GM12878 (cell line): Measurements from ENCODE around the gene TPI1. TPM values are rescaled to one million over a fixed set of nuclear protein-coding genes. Genes with fewer than 3 reads are reported as not detected.
A peak's percentile ranks its signal among the peaks of the same experiment; 100 is the strongest.

Experiments used
- ATAC-seq: fragments of 200-7000 bp; cut with Tn5 transposase; 3 replicates; pipeline ENCODE4 v1.9.1; 2020; ENCODE audit warnings: mild to moderate bottlenecking, moderate library complexity
- BruUV-seq: library from RNA; stranded (reverse); fragments of 400-500 nt; replicated peaks from 2 replicates; lab custom pipeline; 2021; lab: Mats Ljungman, UMichigan
- CTCF ChIA-PET: fragments of 300-600 bp; sonication (Branson Sonifier 250); formaldehyde crosslinking; extraction: SDS; loops from one replicate; lab custom pipeline; 2021; ENCODE audit warnings: inconsistent platforms; lab: Yijun Ruan, JAX
- POLR2A ChIA-PET: fragments of 350-600 bp; formaldehyde crosslinking; extraction: SDS; loops from one replicate; lab custom pipeline; 2021; ENCODE audit warnings: inconsistent platforms; lab: Charles Lee
- RAD21 ChIA-PET: fragments of 300-600 bp; sonication (Branson Sonifier 250); formaldehyde crosslinking; loops from one replicate; lab custom pipeline; 2023; ENCODE audit warnings: antibody characterized with exemption; ENCODE audit not compliant: unreplicated experiment; lab: Charles Lee
- SMC1A ChIA-PET: fragments of 300-600 bp; sonication (Branson Sonifier 250); formaldehyde crosslinking; loops from one replicate; lab custom pipeline; 2023; ENCODE audit not compliant: unreplicated experiment, uncharacterized antibody; lab: Charles Lee
- DNase-seq: peaks from one replicate; pipeline ENCODE4 v3.0.0-alpha.2; 2011; ENCODE audit warnings: low read depth, low spot score
- FAIRE-seq: peaks from 3 replicates; lab custom pipeline; 2011; peaks lifted over from hg19 to GRCh38; lab: Jason Lieb, UNC
- H2AFZ ChIP-seq: 2 replicates; pipeline ENCODE4 v1.6.0; 2011; ENCODE audit warnings: low read depth, low read length, control low read depth; ENCODE audit not compliant: control insufficient read depth
- H3K27ac ChIP-seq: 2 replicates; pipeline ENCODE4 v1.5.1; 2011; ENCODE audit warnings: control low read depth; ENCODE audit not compliant: control insufficient read depth, insufficient read depth
- H3K27me3 ChIP-seq, 2 experiments: replicated peaks in 1 of 2; 2 replicates each; pipeline versions ENCODE4 v1.6.0 to v1.6.1; 2011; ENCODE audit warnings: low read length in 1 of 2; ENCODE audit not compliant: control insufficient read depth in 2 of 2, insufficient read depth in 2 of 2
- H3K36me3 ChIP-seq, 2 experiments: 2 replicates each; pipeline ENCODE4 v1.5.1; 2011; ENCODE audit warnings: low read length in 1 of 2; ENCODE audit not compliant: control insufficient read depth in 2 of 2, insufficient read depth in 2 of 2
- H3K4me1 ChIP-seq: 2 replicates; pipeline ENCODE4 v1.6.1; 2011; ENCODE audit warnings: mild to moderate bottlenecking, low read length, moderate library complexity, mixed read lengths; ENCODE audit not compliant: control insufficient read depth, insufficient read depth
- H3K4me2 ChIP-seq: 2 replicates; pipeline ENCODE4 v1.6.0; 2011; ENCODE audit warnings: control low read depth; ENCODE audit not compliant: control insufficient read depth, insufficient read depth
- H3K4me3 ChIP-seq: fragments of 200-600 bp; sonication (generic); 2 replicates; pipeline ENCODE4 v1.5.1; 2016
- H3K79me2 ChIP-seq: 2 replicates; pipeline ENCODE4 v1.6.0; 2011; ENCODE audit warnings: low read length; ENCODE audit not compliant: control insufficient read depth, insufficient read depth
- H3K9ac ChIP-seq: 2 replicates; pipeline ENCODE4 v1.8.0; 2011; ENCODE audit warnings: low read length, control low read depth, mixed read lengths; ENCODE audit not compliant: control insufficient read depth, insufficient read depth
- H3K9me3 ChIP-seq: replicated peaks from 3 replicates; pipeline ENCODE4 v1.5.1; 2011; ENCODE audit warnings: mild to moderate bottlenecking, low read length; ENCODE audit not compliant: control insufficient read depth, insufficient read depth
- H4K20me1 ChIP-seq: 2 replicates; pipeline ENCODE4 v1.6.0; 2011; ENCODE audit not compliant: control insufficient read depth, insufficient read depth
- ASH2L ChIP-seq: fragments of 300-600, 200-600 bp; sonication (generic); IDR thresholded peaks from 2 replicates; pipeline ENCODE4 v1.6.1; 2017; ENCODE audit warnings: low read depth, mild to moderate bottlenecking, borderline replicate concordance
- CEBPB ChIP-seq, 2 experiments: fragments of 150-350 bp in 1 of 2; IDR thresholded peaks; 2 replicates each; pipeline ENCODE4 v1.6.1; 2012 to 2014; ENCODE audit warnings: low read depth in 2 of 2, low read length in 2 of 2, borderline replicate concordance in 1 of 2, inconsistent platforms in 1 of 2
- NFXL1 ChIP-seq: fragments of 450-650 bp; IDR thresholded peaks from 2 replicates; pipeline ENCODE4 v1.6.1; 2017; ENCODE audit warnings: antibody characterized with exemption, mild to moderate bottlenecking, borderline replicate concordance
- TARDBP ChIP-seq: IDR thresholded peaks from 2 replicates; pipeline ENCODE4 v1.6.1; 2016; ENCODE audit warnings: borderline replicate concordance
- ZNF24 ChIP-seq: fragments of 450-650 bp; IDR thresholded peaks from 2 replicates; pipeline ENCODE4 v1.6.1; 2017; ENCODE audit warnings: antibody characterized with exemption, mild to moderate bottlenecking
- WGBS: methylation state at CpG from one replicate; pipeline ENCODE4 v1.1.6; 2016; ENCODE audit warnings: low lambda C conversion rate; ENCODE audit not compliant: insufficient replicate concordance, insufficient coverage; ENCODE audit errors: missing lambda C conversion rate; 5-methylcytosine and 5-hydroxymethylcytosine counted together
- in situ Hi-C: fragments of 300-500 bp; cut with MboI; formaldehyde crosslinking; loops from 9 replicates; pipeline ENCODE4 v1.14.3; 2018; ENCODE audit warnings: mixed read lengths
- intact Hi-C: fragments of 100-400 bp; cut with micrococcal nuclease; formaldehyde crosslinking; loops from one replicate; pipeline ENCODE4 v1.14.2; 2022; ENCODE audit not compliant: unreplicated experiment
- polyA plus RNA-seq, 11 experiments: library from polyadenylated mRNA; depleted of rRNA in 4 of 11; unstranded in 6 of 11; stranded (reverse) in 5 of 11; fragments of >200 nt; fragmentation: Nextera tagmentation in 4 of 11; fragmentation: Illumina TruSeq in 1 of 11; extraction: Ambion mirVana in 4 of 11; extraction: Trizol in 1 of 11; gene quantifications; 1 replicate in 1 of 11; 2 replicates in 10 of 11; pipeline versions ENCODE4 v1.2.1 to v1.2.3, GENCODE V29; 2011 to 2016; ENCODE audit warnings: inconsistent platforms in 2 of 11, missing spikeins in 2 of 11, low read depth in 1 of 11
- total RNA-seq, 4 experiments: library from RNA; depleted of rRNA in 3 of 4; stranded (reverse); fragments of >200 nt in 3 of 4; fragmentation: Illumina TruSeq in 1 of 4; extraction: Trizol in 1 of 4; gene quantifications; 2 replicates each; pipeline versions ENCODE4 v1.2.1 to v1.2.3, GENCODE V29; 2013 to 2021
- TF ChIP-seq, protein P1 (sequence below): fragments of 450-650 bp; IDR thresholded peaks from 2 replicates; pipeline ENCODE4 v1.6.1; 2017; ENCODE audit warnings: low read depth, mild to moderate bottlenecking, moderate library complexity
- TF ChIP-seq, protein P2 (sequence below): fragments of 450-650 bp; IDR thresholded peaks from 2 replicates; pipeline ENCODE4 v1.6.1; 2018; ENCODE audit warnings: borderline replicate concordance, mild to moderate bottlenecking; ENCODE audit not compliant: partially characterized antibody
- TF ChIP-seq, protein P3 (sequence below): fragments of 450-650 bp; formaldehyde crosslinking; IDR thresholded peaks from 2 replicates; pipeline ENCODE4 v1.5.0; 2022; ENCODE audit warnings: mild to moderate bottlenecking, missing genetic modification characterization

Gene TPI1
- total and polyA plus RNA-seq, 10 of the 15 experiments (the other 5 are each of a cell fraction or from before 2014, with no cell fraction given), result 916 to 7,349 (median 1,677) TPM

GRCh38 chr12:6829536-6830220 lies 37.7 kb upstream of the TPI1 start (continued):
- TF ChIP-seq, protein P1, sequence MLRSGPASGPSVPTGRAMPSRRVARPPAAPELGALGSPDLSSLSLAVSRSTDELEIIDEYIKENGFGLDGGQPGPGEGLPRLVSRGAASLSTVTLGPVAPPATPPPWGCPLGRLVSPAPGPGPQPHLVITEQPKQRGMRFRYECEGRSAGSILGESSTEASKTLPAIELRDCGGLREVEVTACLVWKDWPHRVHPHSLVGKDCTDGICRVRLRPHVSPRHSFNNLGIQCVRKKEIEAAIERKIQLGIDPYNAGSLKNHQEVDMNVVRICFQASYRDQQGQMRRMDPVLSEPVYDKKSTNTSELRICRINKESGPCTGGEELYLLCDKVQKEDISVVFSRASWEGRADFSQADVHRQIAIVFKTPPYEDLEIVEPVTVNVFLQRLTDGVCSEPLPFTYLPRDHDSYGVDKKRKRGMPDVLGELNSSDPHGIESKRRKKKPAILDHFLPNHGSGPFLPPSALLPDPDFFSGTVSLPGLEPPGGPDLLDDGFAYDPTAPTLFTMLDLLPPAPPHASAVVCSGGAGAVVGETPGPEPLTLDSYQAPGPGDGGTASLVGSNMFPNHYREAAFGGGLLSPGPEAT, result 0 out of 2 replicates have a peak, but pooled peaks have one; percentile 1
- TF ChIP-seq ZNF24, result no peak
- TF ChIP-seq, protein P2, sequence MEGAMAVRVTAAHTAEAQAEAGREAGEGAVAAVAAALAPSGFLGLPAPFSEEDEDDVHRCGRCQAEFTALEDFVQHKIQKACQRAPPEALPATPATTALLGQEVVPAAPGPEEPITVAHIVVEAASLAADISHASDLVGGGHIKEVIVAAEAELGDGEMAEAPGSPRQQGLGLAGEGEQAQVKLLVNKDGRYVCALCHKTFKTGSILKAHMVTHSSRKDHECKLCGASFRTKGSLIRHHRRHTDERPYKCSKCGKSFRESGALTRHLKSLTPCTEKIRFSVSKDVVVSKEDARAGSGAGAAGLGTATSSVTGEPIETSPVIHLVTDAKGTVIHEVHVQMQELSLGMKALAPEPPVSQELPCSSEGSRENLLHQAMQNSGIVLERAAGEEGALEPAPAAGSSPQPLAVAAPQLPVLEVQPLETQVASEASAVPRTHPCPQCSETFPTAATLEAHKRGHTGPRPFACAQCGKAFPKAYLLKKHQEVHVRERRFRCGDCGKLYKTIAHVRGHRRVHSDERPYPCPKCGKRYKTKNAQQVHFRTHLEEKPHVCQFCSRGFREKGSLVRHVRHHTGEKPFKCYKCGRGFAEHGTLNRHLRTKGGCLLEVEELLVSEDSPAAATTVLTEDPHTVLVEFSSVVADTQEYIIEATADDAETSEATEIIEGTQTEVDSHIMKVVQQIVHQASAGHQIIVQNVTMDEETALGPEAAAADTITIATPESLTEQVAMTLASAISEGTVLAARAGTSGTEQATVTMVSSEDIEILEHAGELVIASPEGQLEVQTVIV, result no peak

DNA sequence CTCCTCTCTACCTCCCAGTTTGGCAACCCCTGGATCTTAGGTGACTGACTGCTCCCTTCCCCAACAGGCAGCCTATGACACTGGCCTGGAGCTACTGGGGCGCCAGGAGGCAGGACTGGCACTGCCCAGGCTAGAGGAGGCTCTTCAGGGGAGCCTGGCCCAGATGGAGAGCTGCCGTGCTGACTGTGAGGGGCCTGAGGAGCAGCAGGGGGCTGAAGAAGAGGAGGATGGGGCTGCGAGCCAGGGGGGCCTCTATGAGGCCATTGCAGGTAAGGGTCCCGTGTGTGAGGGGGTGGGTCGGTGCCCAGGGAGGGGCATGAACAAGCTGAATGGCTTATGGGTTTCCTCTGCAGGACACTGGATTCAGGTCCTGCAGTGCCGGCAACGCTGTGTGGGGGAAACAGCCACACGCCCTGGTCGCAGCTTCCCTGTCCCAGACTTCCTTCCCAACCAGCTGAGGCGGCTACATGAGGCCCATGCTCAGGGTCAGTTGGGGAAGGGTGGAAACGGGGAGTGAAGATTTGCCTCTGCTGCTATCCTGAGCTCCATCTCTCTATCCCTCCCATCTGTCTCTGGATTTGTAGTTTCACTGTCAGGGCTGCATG lies 36.9 kb upstream of the TPI1 start:
- RAD21 ChIA-PET, result interaction anchor here (0.6 to 3.0 kb wide), 3 partner anchors 9 to 77 kb away, joined by 3 to 14 read pairs (median 5); partner anchors contain the start of genes GPR162 and MLF2
- no peak overlapping the region for H3K4me2 ChIP-seq
- no peaks in the 10 kb centered on the region for H4K20me1 ChIP-seq
- no peaks in the 10 kb centered on the region for H3K9me3 ChIP-seq
- WGBS, result 45% methylated on average over 11 of the region's 11 CpGs
- CTCF ChIA-PET, result interaction anchor here (0.6 to 2.3 kb wide), 6 partner anchors 9 to 78 kb away, joined by 3 to 14 read pairs (median 4); partner anchors contain the start of genes MLF2 and SPSB2
- ATAC-seq (no peak), DNase-seq (no peak)
- H3K9ac ChIP-seq, result no peak overlapping the region
- POLR2A ChIA-PET, result interaction anchor here (0.8 to 0.9 kb wide), 3 partner anchors 12 to 71 kb away, joined by 3 to 4 read pairs (median 4); partner anchors contain the start of gene USP5
- in situ Hi-C loops (no loop called here), intact Hi-C loops (no loop called here)
- H3K27ac ChIP-seq, result no peak overlapping the region
- no peaks in the 10 kb centered on the region for H3K36me3 ChIP-seq
- peaks cover 17 to 24% of the 10 kb centered on the region in 2 experiments for H3K27me3 ChIP-seq
- SMC1A ChIA-PET, result interaction anchor here (0.7 to 1.1 kb wide), 2 partner anchors 77 to 205 kb away, joined by 3 read pairs; partner anchors contain the start of gene MLF2
- no peak overlapping the region for H3K4me3 ChIP-seq
- peaks cover 4% of the 10 kb centered on the region for H3K4me1 ChIP-seq
- H2AFZ ChIP-seq, result no peak overlapping the region
- TF ChIP-seq, protein P3, sequence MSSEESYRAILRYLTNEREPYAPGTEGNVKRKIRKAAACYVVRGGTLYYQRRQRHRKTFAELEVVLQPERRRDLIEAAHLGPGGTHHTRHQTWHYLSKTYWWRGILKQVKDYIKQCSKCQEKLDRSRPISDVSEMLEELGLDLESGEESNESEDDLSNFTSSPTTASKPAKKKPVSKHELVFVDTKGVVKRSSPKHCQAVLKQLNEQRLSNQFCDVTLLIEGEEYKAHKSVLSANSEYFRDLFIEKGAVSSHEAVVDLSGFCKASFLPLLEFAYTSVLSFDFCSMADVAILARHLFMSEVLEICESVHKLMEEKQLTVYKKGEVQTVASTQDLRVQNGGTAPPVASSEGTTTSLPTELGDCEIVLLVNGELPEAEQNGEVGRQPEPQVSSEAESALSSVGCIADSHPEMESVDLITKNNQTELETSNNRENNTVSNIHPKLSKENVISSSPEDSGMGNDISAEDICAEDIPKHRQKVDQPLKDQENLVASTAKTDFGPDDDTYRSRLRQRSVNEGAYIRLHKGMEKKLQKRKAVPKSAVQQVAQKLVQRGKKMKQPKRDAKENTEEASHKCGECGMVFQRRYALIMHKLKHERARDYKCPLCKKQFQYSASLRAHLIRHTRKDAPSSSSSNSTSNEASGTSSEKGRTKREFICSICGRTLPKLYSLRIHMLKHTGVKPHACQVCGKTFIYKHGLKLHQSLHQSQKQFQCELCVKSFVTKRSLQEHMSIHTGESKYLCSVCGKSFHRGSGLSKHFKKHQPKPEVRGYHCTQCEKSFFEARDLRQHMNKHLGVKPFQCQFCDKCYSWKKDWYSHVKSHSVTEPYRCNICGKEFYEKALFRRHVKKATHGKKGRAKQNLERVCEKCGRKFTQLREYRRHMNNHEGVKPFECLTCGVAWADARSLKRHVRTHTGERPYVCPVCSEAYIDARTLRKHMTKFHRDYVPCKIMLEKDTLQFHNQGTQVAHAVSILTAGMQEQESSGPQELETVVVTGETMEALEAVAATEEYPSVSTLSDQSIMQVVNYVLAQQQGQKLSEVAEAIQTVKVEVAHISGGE, result no peak
- TF ChIP-seq TARDBP (no peak), NFXL1 (no peak), CEBPB (IDR thresholded peaks at IDR 0.05; ENCODE audit: borderline replicate concordance in 1 of 2, low read depth in 2 of 2, low read length in 2 of 2) (no peak), ASH2L (no peak)
- TF ChIP-seq, all 136 proteins: peak for 0
- no TSS peak for BruUV-seq
- no peak for FAIRE-seq
- H3K79me2 ChIP-seq, result no peaks in the 10 kb centered on the region
